ENCODE measurements around the gene CYP27A1. TPM values are rescaled to one million over a fixed set of nuclear protein-coding genes. Genes with fewer than 3 reads are reported as not detected.

The CYP27A1 gene
- polyA plus RNA-seq (ENCODE audit: insufficient read length in 3 of 3), result 10 to 100 TPM; 48.3 to 63.2 (median 59.1) TPM
- long read RNA-seq, donor 1, transcript CYP27A1-201 (9 exons, 2,286 nt), result major isoform, 26 of 37 reads
- long read RNA-seq, donor 1, partial matches to known transcripts, result 11 of 37 reads
- long read RNA-seq, donor 1, other reads (novel, unspliced or antisense), result 0 of 37 reads
- long read RNA-seq, donor 2, transcript CYP27A1-201 (9 exons, 2,286 nt), result major isoform, 17 of 28 reads
- long read RNA-seq, donor 2, partial matches to known transcripts, result 11 of 28 reads
- long read RNA-seq, donor 2, other reads (novel, unspliced or antisense), result 0 of 28 reads
- long read RNA-seq, donor 3, transcript CYP27A1-201 (9 exons, 2,286 nt), result major isoform, 7 of 7 reads
- long read RNA-seq, donor 3, partial matches to known transcripts, result 0 of 7 reads
- long read RNA-seq, donor 3, other reads (novel, unspliced or antisense), result 0 of 7 reads
- long read RNA-seq, donor 4, transcript CYP27A1-201 (9 exons, 2,286 nt), result major isoform, 21 of 30 reads
- long read RNA-seq, donor 4, partial matches to known transcripts, result 9 of 30 reads
- long read RNA-seq, donor 4, other reads (novel, unspliced or antisense), result 0 of 30 reads
- long read RNA-seq, donor 5, transcript CYP27A1-201 (9 exons, 2,286 nt), result major isoform, 9 of 9 reads
- long read RNA-seq, donor 5, partial matches to known transcripts, result 0 of 9 reads
- long read RNA-seq, donor 5, other reads (novel, unspliced or antisense), result 0 of 9 reads
- long read RNA-seq, donor 6, transcript CYP27A1-201 (9 exons, 2,286 nt), result major isoform, 19 of 34 reads
- long read RNA-seq, donor 6, partial matches to known transcripts, result 15 of 34 reads
- long read RNA-seq, donor 6, other reads (novel, unspliced or antisense), result 0 of 34 reads
- long read RNA-seq, donor 7, transcript CYP27A1-201 (9 exons, 2,286 nt), result major isoform, 15 of 43 reads
- long read RNA-seq, donor 7, partial matches to known transcripts, result 28 of 43 reads
- long read RNA-seq, donor 7, other reads (novel, unspliced or antisense), result 0 of 43 reads
- long read RNA-seq, donor 8, partial matches to known transcripts, result 5 of 6 reads
- long read RNA-seq, donor 8, other reads (novel, unspliced or antisense), result 0 of 6 reads
- long read RNA-seq, donor 9, transcript CYP27A1-201 (9 exons, 2,286 nt), result major isoform, 26 of 42 reads
- long read RNA-seq, donor 9, partial matches to known transcripts, result 16 of 42 reads
- long read RNA-seq, donor 9, other reads (novel, unspliced or antisense), result 0 of 42 reads
- long read RNA-seq, donor 10, transcript CYP27A1-201 (9 exons, 2,286 nt), result major isoform, 15 of 15 reads
- long read RNA-seq, donor 10, partial matches to known transcripts, result 0 of 15 reads
- long read RNA-seq, donor 10, other reads (novel, unspliced or antisense), result 0 of 15 reads
- long read RNA-seq, donor 11, transcript CYP27A1-201 (9 exons, 2,286 nt), result major isoform, 8 of 14 reads
- long read RNA-seq, donor 11, partial matches to known transcripts, result 6 of 14 reads
- long read RNA-seq, donor 11, other reads (novel, unspliced or antisense), result 0 of 14 reads
- long read RNA-seq, donor 12, transcript CYP27A1-201 (9 exons, 2,286 nt), result major isoform, 29 of 29 reads
- long read RNA-seq, donor 12, partial matches to known transcripts, result 0 of 29 reads
- long read RNA-seq, donor 12, other reads (novel, unspliced or antisense), result 0 of 29 reads
- long read RNA-seq, donor 13, transcript CYP27A1-201 (9 exons, 2,286 nt), result major isoform, 8 of 15 reads
- long read RNA-seq, donor 13, partial matches to known transcripts, result 7 of 15 reads
- long read RNA-seq, donor 13, other reads (novel, unspliced or antisense), result 0 of 15 reads
- long read RNA-seq, donor 14, result 0 reads
- long read RNA-seq, donor 15, transcript CYP27A1-201 (9 exons, 2,286 nt), result major isoform, 20 of 41 reads
- long read RNA-seq, donor 15, partial matches to known transcripts, result 21 of 41 reads
- long read RNA-seq, donor 15, other reads (novel, unspliced or antisense), result 0 of 41 reads
- long read RNA-seq, donor 16, transcript CYP27A1-201 (9 exons, 2,286 nt), result major isoform, 19 of 24 reads
- long read RNA-seq, donor 16, partial matches to known transcripts, result 5 of 24 reads
- long read RNA-seq, donor 16, other reads (novel, unspliced or antisense), result 0 of 24 reads

GRCh38 chr2:218781691-218782527 lies at the start of gene CYP27A1:
TSS of gene CYP27A1 (plus strand) at chr2:218782147. CDS start at chr2:218782183, 36 bp downstream.
- no peak for DNase-seq

GRCh38 chr2:218732761-218733158 lies 49.2 kb upstream of the CYP27A1 start:
- DNase-seq, result no peak

GRCh38 chr2:218733171-218734021 lies 48.6 kb upstream of the CYP27A1 start:
- DNase-seq, result no peak

GRCh38 chr2:218734190-218734975 lies 47.6 kb upstream of the CYP27A1 start:
- no peak for DNase-seq

GRCh38 chr2:218736531-218736930 lies 45.4 kb upstream of the CYP27A1 start:
- no peak for DNase-seq

- DNase-seq, result no peak
Observed at GRCh38 chr2:218743068-218743467, 38.9 kb upstream of the CYP27A1 start.

- DNase-seq, result no peak
Observed at GRCh38 chr2:218744615-218745014, 37.3 kb upstream of the CYP27A1 start.

- DNase-seq, result no peak
Observed at GRCh38 chr2:218745160-218745558, 36.8 kb upstream of the CYP27A1 start.

GRCh38 chr2:218745559-218746469 lies 36.1 kb upstream of the CYP27A1 start:
- DNase-seq, result no peak

- DNase-seq, result no peak
Observed at GRCh38 chr2:218746470-218746795, 35.5 kb upstream of the CYP27A1 start.

- no peak for DNase-seq
Observed at GRCh38 chr2:218746960-218747359, 35.0 kb upstream of the CYP27A1 start.

GRCh38 chr2:218748741-218749441 lies 33.1 kb upstream of the CYP27A1 start:
- DNase-seq, result no peak

GRCh38 chr2:218754201-218754600 lies 27.7 kb upstream of the CYP27A1 start:
- no peak for DNase-seq

GRCh38 chr2:218754781-218755180 lies 27.2 kb upstream of the CYP27A1 start:
- no peak for DNase-seq

GRCh38 chr2:218755198-218755566 lies 26.8 kb upstream of the CYP27A1 start:
- no peak for DNase-seq
